Astrocyte (in vitro differentiated cells and primary cell): ENCODE data around the gene UNC79. TPM values are rescaled to one million over a fixed set of nuclear protein-coding genes. Genes with fewer than 3 reads are reported as not detected.

Experiments used
- DNase-seq: peaks from one replicate; pipeline ENCODE4 v3.0.0-alpha.2; 2010; ENCODE audit warnings: low read depth
- FAIRE-seq: peaks from 2 replicates; lab custom pipeline; 2011; peaks lifted over from hg19 to GRCh38; lab: Jason Lieb, UNC
- H2AFZ ChIP-seq: 2 replicates; pipeline ENCODE4 v1.6.0; 2012; ENCODE audit warnings: low read depth, low read length, inconsistent platforms
- H3K27ac ChIP-seq: 2 replicates; pipeline ENCODE4 v1.5.1; 2011; ENCODE audit warnings: low read depth, low read length, inconsistent platforms
- H3K27me3 ChIP-seq: 2 replicates; pipeline ENCODE4 v1.6.0; 2011; ENCODE audit warnings: low read length, inconsistent platforms; ENCODE audit not compliant: insufficient read depth
- H3K36me3 ChIP-seq: 2 replicates; pipeline ENCODE4 v1.5.1; 2011; ENCODE audit warnings: low read length, inconsistent platforms; ENCODE audit not compliant: insufficient read depth
- H3K4me1 ChIP-seq: 2 replicates; pipeline ENCODE4 v1.5.1; 2011; ENCODE audit warnings: low read length, inconsistent platforms; ENCODE audit not compliant: insufficient read depth
- H3K4me2 ChIP-seq: 2 replicates; pipeline ENCODE4 v1.6.0; 2012; ENCODE audit warnings: low read length, inconsistent platforms
- H3K4me3 ChIP-seq: 2 replicates; pipeline ENCODE4 v1.5.1; 2011; ENCODE audit warnings: low read depth, mild to moderate bottlenecking, low read length, inconsistent platforms; ENCODE audit not compliant: insufficient read depth
- H3K79me2 ChIP-seq: 2 replicates; pipeline ENCODE4 v1.6.0; 2012; ENCODE audit warnings: mild to moderate bottlenecking, low read length, inconsistent platforms; ENCODE audit not compliant: insufficient read depth
- H3K9ac ChIP-seq: 2 replicates; pipeline ENCODE4 v1.6.0; 2012; ENCODE audit warnings: mild to moderate bottlenecking, low read length, inconsistent platforms
- H3K9me3 ChIP-seq: 2 replicates; pipeline ENCODE4 v1.5.1; 2012; ENCODE audit warnings: low read depth, mild to moderate bottlenecking, low read length, inconsistent platforms; ENCODE audit not compliant: insufficient read depth
- H4K20me1 ChIP-seq: 2 replicates; pipeline ENCODE4 v1.6.0; 2012; ENCODE audit warnings: low read length, inconsistent platforms; ENCODE audit not compliant: insufficient read depth
- H3K27ac Mint-ChIP-seq: one replicate; pipeline ENCODE4 v1.8.0; 2021; ENCODE audit warnings: mild to moderate bottlenecking, mixed read lengths; ENCODE audit not compliant: unreplicated experiment
- H3K27me3 Mint-ChIP-seq: one replicate; pipeline ENCODE4 v1.8.0; 2021; ENCODE audit warnings: low read depth, mixed read lengths; ENCODE audit not compliant: unreplicated experiment
- H3K36me3 Mint-ChIP-seq: one replicate; pipeline ENCODE4 v1.8.0; 2021; ENCODE audit warnings: low read depth, mixed read lengths; ENCODE audit not compliant: unreplicated experiment
- H3K4me1 Mint-ChIP-seq: one replicate; pipeline ENCODE4 v1.8.0; 2021; ENCODE audit warnings: low read depth, mixed read lengths; ENCODE audit not compliant: unreplicated experiment
- H3K4me3 Mint-ChIP-seq: one replicate; pipeline ENCODE4 v1.8.0; 2021; ENCODE audit warnings: mild to moderate bottlenecking, moderate library complexity, mixed read lengths; ENCODE audit not compliant: unreplicated experiment
- H3K9me3 Mint-ChIP-seq: one replicate; pipeline ENCODE4 v1.8.0; 2021; ENCODE audit warnings: mild to moderate bottlenecking, mixed read lengths; ENCODE audit not compliant: unreplicated experiment
- EZH2 ChIP-seq: IDR thresholded peaks from 2 replicates; pipeline ENCODE4 v1.6.1; 2012; ENCODE audit warnings: mild to moderate bottlenecking, low read length, inconsistent platforms; ENCODE audit not compliant: insufficient read depth
- total RNA-seq: library from RNA; stranded (reverse); gene quantifications from 2 replicates; pipeline ENCODE4 v1.2.1, GENCODE V29; 2021
- TF ChIP-seq, protein P1 (sequence below): IDR thresholded peaks from 2 replicates; pipeline ENCODE4 v1.5.1; 2011; ENCODE audit warnings: low read depth, mild to moderate bottlenecking, inconsistent platforms, low read length, moderate library complexity; ENCODE audit not compliant: insufficient read depth

Gene UNC79
- total RNA-seq, 1 donor from 2014 or later = 0.66 TPM

DNA sequence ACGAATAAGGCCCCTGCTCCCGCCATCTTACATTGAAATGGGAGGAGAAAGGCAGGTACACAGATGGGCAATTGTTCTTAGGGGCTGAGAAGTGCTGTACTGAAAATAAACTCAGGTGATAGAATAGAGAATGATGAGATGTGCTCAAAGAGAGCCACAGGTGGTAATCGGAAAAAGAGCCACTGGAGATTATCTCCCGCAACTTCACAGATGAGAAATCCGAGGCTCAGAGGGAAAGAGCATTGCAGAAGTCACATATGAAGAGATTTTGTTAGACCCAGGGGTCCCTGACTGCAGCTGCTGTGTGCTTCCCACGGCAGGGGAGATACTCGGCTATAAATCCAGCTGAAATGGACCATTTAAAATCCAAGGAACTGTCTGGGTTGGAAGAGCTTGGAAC is 283.9 kb downstream of the UNC79 start:
- H3K4me3 Mint-ChIP-seq = no peak overlapping the region
- FAIRE-seq (no peak), DNase-seq (no peak)
- no peak overlapping the region for H3K4me3 ChIP-seq
- no peaks in the 10 kb centered on the region for H3K36me3 ChIP-seq
- H3K4me1 ChIP-seq = no peaks in the 10 kb centered on the region
- H3K36me3 Mint-ChIP-seq = no peaks in the 10 kb centered on the region
- no peaks in the 10 kb centered on the region for H4K20me1 ChIP-seq
- no peak overlapping the region for H3K4me2 ChIP-seq
- no peak overlapping the region for H3K27ac ChIP-seq
- H2AFZ ChIP-seq = no peak overlapping the region
- H3K27me3 Mint-ChIP-seq = peaks cover 21% of the 10 kb centered on the region
- peaks cover 4% of the 10 kb centered on the region for H3K4me1 Mint-ChIP-seq
- no peak overlapping the region for H3K27ac Mint-ChIP-seq
- H3K9ac ChIP-seq = no peak overlapping the region
- no peaks in the 10 kb centered on the region for H3K9me3 ChIP-seq
- TF ChIP-seq, protein P1, sequence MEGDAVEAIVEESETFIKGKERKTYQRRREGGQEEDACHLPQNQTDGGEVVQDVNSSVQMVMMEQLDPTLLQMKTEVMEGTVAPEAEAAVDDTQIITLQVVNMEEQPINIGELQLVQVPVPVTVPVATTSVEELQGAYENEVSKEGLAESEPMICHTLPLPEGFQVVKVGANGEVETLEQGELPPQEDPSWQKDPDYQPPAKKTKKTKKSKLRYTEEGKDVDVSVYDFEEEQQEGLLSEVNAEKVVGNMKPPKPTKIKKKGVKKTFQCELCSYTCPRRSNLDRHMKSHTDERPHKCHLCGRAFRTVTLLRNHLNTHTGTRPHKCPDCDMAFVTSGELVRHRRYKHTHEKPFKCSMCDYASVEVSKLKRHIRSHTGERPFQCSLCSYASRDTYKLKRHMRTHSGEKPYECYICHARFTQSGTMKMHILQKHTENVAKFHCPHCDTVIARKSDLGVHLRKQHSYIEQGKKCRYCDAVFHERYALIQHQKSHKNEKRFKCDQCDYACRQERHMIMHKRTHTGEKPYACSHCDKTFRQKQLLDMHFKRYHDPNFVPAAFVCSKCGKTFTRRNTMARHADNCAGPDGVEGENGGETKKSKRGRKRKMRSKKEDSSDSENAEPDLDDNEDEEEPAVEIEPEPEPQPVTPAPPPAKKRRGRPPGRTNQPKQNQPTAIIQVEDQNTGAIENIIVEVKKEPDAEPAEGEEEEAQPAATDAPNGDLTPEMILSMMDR = no peak
- TF ChIP-seq EZH2 = no peak
- no peaks in the 10 kb centered on the region for H3K9me3 Mint-ChIP-seq
- no peaks in the 10 kb centered on the region for H3K27me3 ChIP-seq
- no peaks in the 10 kb centered on the region for H3K79me2 ChIP-seq

DNA sequence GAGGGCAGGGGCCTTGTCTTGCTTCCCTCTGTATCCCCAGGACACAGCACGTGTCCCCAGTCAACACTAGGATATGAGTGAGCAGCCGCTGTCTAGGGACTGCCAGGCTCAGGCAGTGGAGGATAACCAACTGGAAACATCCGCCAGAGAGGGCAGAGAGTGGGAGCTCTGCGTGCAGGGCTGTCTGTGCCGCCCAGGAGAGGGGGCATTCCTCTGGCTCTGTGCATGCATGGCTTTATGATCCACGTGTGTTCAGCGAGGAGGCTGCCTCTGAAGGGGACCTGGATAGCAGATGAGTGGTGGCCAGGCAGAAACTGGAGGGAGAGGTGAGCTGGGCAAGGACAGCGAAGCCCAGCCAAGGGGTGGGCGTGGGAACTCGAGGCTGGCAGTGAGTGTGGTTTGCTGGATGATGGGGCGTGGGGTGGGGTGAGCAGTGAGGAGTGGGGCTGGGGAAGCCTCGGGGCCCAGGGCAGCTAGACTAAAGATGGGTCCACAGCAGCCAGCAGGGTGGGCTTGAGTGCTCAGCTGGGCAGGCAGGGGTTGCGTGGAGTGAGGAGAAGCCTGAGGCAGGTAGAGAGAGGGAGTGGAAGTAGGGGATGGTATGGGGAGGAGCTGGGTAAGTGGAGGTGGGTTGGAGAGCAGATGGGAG is 284.7 kb downstream of the UNC79 start:
- Histone ChIP-seq H3K4me3 (no peak overlapping the region), H3K27me3 (no peaks in the 10 kb centered on the region), H3K9me3 (no peaks in the 10 kb centered on the region), H3K27ac (no peak overlapping the region), H3K36me3 (no peaks in the 10 kb centered on the region), H3K4me2 (no peak overlapping the region), H3K9ac (no peak overlapping the region), H2AFZ (no peak overlapping the region), H3K4me1 (no peaks in the 10 kb centered on the region), H3K79me2 (no peaks in the 10 kb centered on the region), H4K20me1 (no peaks in the 10 kb centered on the region)
- H3K36me3 Mint-ChIP-seq = no peaks in the 10 kb centered on the region
- no peaks in the 10 kb centered on the region for H3K9me3 Mint-ChIP-seq
- TF ChIP-seq, protein P1 = no peak
- TF ChIP-seq EZH2 = no peak
- DNase-seq (no peak), FAIRE-seq (no peak)
- peaks cover 4% of the 10 kb centered on the region for H3K4me1 Mint-ChIP-seq
- no peak overlapping the region for H3K4me3 Mint-ChIP-seq
- no peak overlapping the region for H3K27ac Mint-ChIP-seq
- H3K27me3 Mint-ChIP-seq = peaks cover 23% of the 10 kb centered on the region

DNA sequence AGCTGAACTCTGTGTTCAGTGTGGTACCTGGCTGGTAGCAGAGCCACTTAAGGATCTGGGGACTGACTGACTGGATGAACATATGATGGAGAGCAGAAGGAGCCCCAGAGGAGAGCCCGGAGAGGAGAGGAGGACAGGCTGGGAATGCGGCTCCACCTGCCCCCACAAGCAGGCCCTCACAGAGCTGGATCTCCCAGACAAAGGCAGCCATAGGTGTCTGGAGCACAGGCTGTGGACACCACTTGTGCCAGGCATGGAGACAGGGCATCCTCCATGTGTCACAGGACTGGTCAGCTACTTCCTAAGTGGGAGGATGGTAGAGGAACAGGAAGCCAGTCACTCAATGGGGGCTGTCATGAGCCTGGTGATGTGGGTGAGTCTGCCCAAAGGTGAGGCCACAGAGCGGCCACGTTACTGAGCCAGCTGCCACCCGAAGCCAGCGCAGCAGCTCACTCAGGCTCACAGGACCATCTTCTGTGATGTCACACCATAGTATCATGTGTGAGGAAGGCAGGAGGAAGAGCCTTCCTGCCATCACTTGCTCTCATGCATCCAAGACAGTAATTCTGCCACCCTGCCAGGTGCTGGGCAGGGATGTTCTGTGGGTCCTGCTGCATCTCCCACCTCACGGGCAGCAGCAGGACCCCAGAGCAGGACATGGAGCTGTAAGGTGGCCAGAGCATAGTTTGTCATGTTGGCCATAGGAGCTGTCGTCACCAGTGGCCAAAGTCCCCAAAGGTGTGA is 285.4 kb downstream of the UNC79 start:
- Histone ChIP-seq H3K27me3 (no peaks in the 10 kb centered on the region), H3K4me3 (no peak overlapping the region), H3K36me3 (no peaks in the 10 kb centered on the region), H2AFZ (no peak overlapping the region), H3K4me1 (no peaks in the 10 kb centered on the region), H3K9ac (no peak overlapping the region), H3K79me2 (no peaks in the 10 kb centered on the region), H3K9me3 (no peaks in the 10 kb centered on the region), H3K4me2 (no peak overlapping the region), H3K27ac (no peak overlapping the region), H4K20me1 (no peaks in the 10 kb centered on the region)
- H3K4me1 Mint-ChIP-seq = peaks cover 4% of the 10 kb centered on the region
- DNase-seq (no peak), FAIRE-seq (no peak)
- H3K36me3 Mint-ChIP-seq = no peaks in the 10 kb centered on the region
- no peak overlapping the region for H3K4me3 Mint-ChIP-seq
- no peaks in the 10 kb centered on the region for H3K9me3 Mint-ChIP-seq
- no peak for TF ChIP-seq EZH2
- TF ChIP-seq, protein P1 = no peak
- no peak overlapping the region for H3K27ac Mint-ChIP-seq
- H3K27me3 Mint-ChIP-seq = peaks cover 27% of the 10 kb centered on the region
